Activated naive CD4-positive, alpha-beta T cell treated with anti-CD3 and anti-CD28 coated beads for 36 hours (primary cell): Measurements from ENCODE around the gene RAD17. TPM values are rescaled to one million over a fixed set of nuclear protein-coding genes. Genes with fewer than 3 reads are reported as not detected.
"Not testable (repeated sequence)": the region's sequence is repeated elsewhere in the genome, so short reads cannot be mapped to it uniquely, and the experiment has no call there.

Source experiments
- CTCF ChIA-PET: fragments of 350-600 bp; sonication (Branson Sonifier 250); formaldehyde crosslinking; loops from one replicate; lab custom pipeline; 2021; ENCODE audit warnings: antibody characterized with exemption; lab: Charles Lee
- DNase-seq: peaks from one replicate; pipeline ENCODE4 v3.0.0-alpha.2; 2020
- H3K27ac Mint-ChIP-seq: one replicate; pipeline ENCODE4 v1.8.0; 2021; ENCODE audit warnings: mild to moderate bottlenecking, mixed read lengths
- H3K27me3 Mint-ChIP-seq: one replicate; pipeline ENCODE4 v1.8.0; 2021; ENCODE audit warnings: low read depth, mixed read lengths
- H3K36me3 Mint-ChIP-seq: one replicate; pipeline ENCODE4 v1.8.0; 2021; ENCODE audit warnings: low read depth, mixed read lengths
- H3K4me1 Mint-ChIP-seq: one replicate; pipeline ENCODE4 v1.8.0; 2021; ENCODE audit warnings: low read depth, mixed read lengths
- H3K4me3 Mint-ChIP-seq: one replicate; pipeline ENCODE4 v1.8.0; 2021; ENCODE audit warnings: mild to moderate bottlenecking, moderate library complexity, mixed read lengths
- H3K9me3 Mint-ChIP-seq: one replicate; pipeline ENCODE4 v1.8.0; 2021; ENCODE audit warnings: mixed read lengths
- intact Hi-C: fragments of 100-400 bp; cut with micrococcal nuclease; formaldehyde crosslinking; loops from one replicate; pipeline ENCODE4 v1.15.1; 2023
- total RNA-seq, 2 experiments: library from RNA; stranded (reverse); gene quantifications; one replicate each; pipeline ENCODE4 v1.2.3, GENCODE V29; 2021

RAD17 gene
- total RNA-seq, 2 experiments from 2014 or later, result 24.1 to 26.2 TPM

- CTCF ChIA-PET, result no interaction called here
- Mint-ChIP-seq H3K9me3 (no peaks in the 10 kb centered on the region), H3K4me1 (peaks cover 4% of the 10 kb centered on the region), H3K27ac (no peak overlapping the region), H3K27me3 (no peaks in the 10 kb centered on the region), H3K36me3 (peaks cover 21% of the 10 kb centered on the region), H3K4me3 (no peak overlapping the region)
- no peak for DNase-seq
- intact Hi-C loops, result no loop called here
These were observed 19.0 kb upstream of the RAD17 start for GRCh38 chr5:69350664-69351063.

GRCh38 chr5:69359699-69360098 is 9.9 kb upstream of the RAD17 start:
- peaks cover 26% of the 10 kb centered on the region for H3K36me3 Mint-ChIP-seq
- H3K4me1 Mint-ChIP-seq, result peaks cover 20% of the 10 kb centered on the region
- intact Hi-C loops, result no loop called here
- DNase-seq, result no peak
- CTCF ChIA-PET, result interaction anchor here (1.1 kb wide), 1 partner anchor 25 kb away, joined by 6 read pairs; no protein-coding TSS in a partner anchor
- no peaks in the 10 kb centered on the region for H3K9me3 Mint-ChIP-seq
- no peaks in the 10 kb centered on the region for H3K27me3 Mint-ChIP-seq
- no peak overlapping the region for H3K27ac Mint-ChIP-seq
- no peak overlapping the region for H3K4me3 Mint-ChIP-seq

GRCh38 chr5:69360442-69360841 is 9.2 kb upstream of the RAD17 start:
- Mint-ChIP-seq H3K4me1 (peaks cover 26% of the 10 kb centered on the region), H3K27me3 (no peaks in the 10 kb centered on the region), H3K4me3 (no peak overlapping the region), H3K27ac (no peak overlapping the region), H3K9me3 (no peaks in the 10 kb centered on the region), H3K36me3 (peaks cover 33% of the 10 kb centered on the region)
- CTCF ChIA-PET, result no interaction called here
- intact Hi-C loops, result no loop called here
- no peak for DNase-seq

GRCh38 chr5:69364414-69364813 is 5.2 kb upstream of the RAD17 start:
- no peaks in the 10 kb centered on the region for H3K9me3 Mint-ChIP-seq
- H3K36me3 Mint-ChIP-seq, result peaks cover 34% of the 10 kb centered on the region
- peaks cover 37% of the 10 kb centered on the region for H3K4me1 Mint-ChIP-seq
- intact Hi-C loops, result no loop called here
- no peak overlapping the region for H3K4me3 Mint-ChIP-seq
- no peaks in the 10 kb centered on the region for H3K27me3 Mint-ChIP-seq
- peak overlapping the region; percentile 56 for H3K27ac Mint-ChIP-seq
- CTCF ChIA-PET, result no interaction called here
- DNase-seq, result no peak

- Mint-ChIP-seq H3K27ac (peak overlapping the region; percentile 56), H3K36me3 (peaks cover 34% of the 10 kb centered on the region), H3K9me3 (no peaks in the 10 kb centered on the region), H3K4me3 (no peak overlapping the region), H3K4me1 (peaks cover 34% of the 10 kb centered on the region), H3K27me3 (no peaks in the 10 kb centered on the region)
- CTCF ChIA-PET, result no interaction called here
- intact Hi-C loops, result loop anchor here (5.0 kb wide), 1 partner anchor 258 kb away; no protein-coding TSS in a partner anchor
- DNase-seq, result no peak
These were observed 4.8 kb upstream of the RAD17 start for GRCh38 chr5:69364850-69365249.

GRCh38 chr5:69367697-69368279 is 1.8 kb upstream of the RAD17 start:
- H3K4me3 Mint-ChIP-seq, result peak overlapping the region; percentile 96
- H3K4me1 Mint-ChIP-seq, result peaks cover 40% of the 10 kb centered on the region
- peak overlapping the region; percentile 96 for H3K27ac Mint-ChIP-seq
- peaks cover 28% of the 10 kb centered on the region for H3K36me3 Mint-ChIP-seq
- no peaks in the 10 kb centered on the region for H3K27me3 Mint-ChIP-seq
- CTCF ChIA-PET, result interaction anchor here (0.9 kb wide), 1 partner anchor 178 kb away, joined by 4 read pairs; no protein-coding TSS in a partner anchor
- DNase-seq, result no peak
- intact Hi-C loops, result loop anchor here (5.0 kb wide), 1 partner anchor 260 kb away; no protein-coding TSS in a partner anchor
- no peaks in the 10 kb centered on the region for H3K9me3 Mint-ChIP-seq

GRCh38 chr5:69368458-69369339 is 919 bp upstream of the RAD17 start:
- H3K36me3 Mint-ChIP-seq, result peaks cover 25% of the 10 kb centered on the region
- H3K27ac Mint-ChIP-seq, result peak overlapping the region; percentile 96
- H3K4me3 Mint-ChIP-seq, result peak overlapping the region; percentile 96
- CTCF ChIA-PET, result no interaction called here
- intact Hi-C loops, result loop anchor here (1.0 to 5.0 kb wide), 7 partner anchors 36 to 326 kb away; partner anchors contain the start of genes CCDC125, CCNB1 and CENPH
- H3K27me3 Mint-ChIP-seq, result no peaks in the 10 kb centered on the region
- peak; percentile 15 for DNase-seq
- H3K9me3 Mint-ChIP-seq, result no peaks in the 10 kb centered on the region
- peaks cover 42% of the 10 kb centered on the region for H3K4me1 Mint-ChIP-seq

GRCh38 chr5:69370335-69370734 is 717 bp downstream of the RAD17 start:
- peak overlapping the region; percentile 96 for H3K4me3 Mint-ChIP-seq
- H3K27me3 Mint-ChIP-seq, H3K9me3 Mint-ChIP-seq, intact Hi-C loops: not testable (repeated sequence)
- CTCF ChIA-PET, result interaction anchor here (0.8 to 1.7 kb wide), 2 partner anchors 277 to 327 kb away, joined by 4 to 5 read pairs; no protein-coding TSS in a partner anchor
- H3K27ac Mint-ChIP-seq, result peak overlapping the region; percentile 95
- peaks cover 38% of the 10 kb centered on the region for H3K4me1 Mint-ChIP-seq
- H3K36me3 Mint-ChIP-seq, result peaks cover 17% of the 10 kb centered on the region
- peak; percentile 22 for DNase-seq

GRCh38 chr5:69372394-69372793 is 2.8 kb downstream of the RAD17 start:
- Mint-ChIP-seq H3K27ac (no peak overlapping the region), H3K36me3 (peaks cover 10% of the 10 kb centered on the region), H3K4me3 (no peak overlapping the region), H3K27me3 (no peaks in the 10 kb centered on the region), H3K9me3 (no peaks in the 10 kb centered on the region), H3K4me1 (peaks cover 25% of the 10 kb centered on the region)
- no peak for DNase-seq
- CTCF ChIA-PET, result interaction anchor here (0.8 to 1.2 kb wide), 3 partner anchors 38 to 329 kb away, joined by 3 read pairs; partner anchors contain the start of gene SLC30A5
- intact Hi-C loops, result no loop called here

- Mint-ChIP-seq H3K4me1 (peaks cover 17% of the 10 kb centered on the region), H3K27me3 (no peaks in the 10 kb centered on the region), H3K4me3 (no peak overlapping the region), H3K27ac (no peak overlapping the region), H3K36me3 (peaks cover 5% of the 10 kb centered on the region), H3K9me3 (no peaks in the 10 kb centered on the region)
- DNase-seq, result no peak
- intact Hi-C loops, result no loop called here
- CTCF ChIA-PET, result interaction anchor here (0.7 kb wide), 1 partner anchor 43 kb away, joined by 3 read pairs; no protein-coding TSS in a partner anchor
These were observed 5.4 kb downstream of the RAD17 start for GRCh38 chr5:69374911-69375446.

GRCh38 chr5:69378376-69378775 is 8.8 kb downstream of the RAD17 start:
- DNase-seq, result no peak
- H3K4me1 Mint-ChIP-seq, result peaks cover 3% of the 10 kb centered on the region
- H3K36me3 Mint-ChIP-seq, result peaks cover 6% of the 10 kb centered on the region
- H3K27ac Mint-ChIP-seq, result no peak overlapping the region
- intact Hi-C loops, result no loop called here
- H3K27me3 Mint-ChIP-seq, result no peaks in the 10 kb centered on the region
- CTCF ChIA-PET, result interaction anchor here (0.6 kb wide), 1 partner anchor 26 kb away, joined by 3 read pairs; no protein-coding TSS in a partner anchor
- H3K9me3 Mint-ChIP-seq, result no peaks in the 10 kb centered on the region
- no peak overlapping the region for H3K4me3 Mint-ChIP-seq
